Measurements from ENCODE around the gene RAVER1. TPM values are rescaled to one million over a fixed set of nuclear protein-coding genes. Genes with fewer than 3 reads are reported as not detected.

RAVER1 gene
- total and polyA plus RNA-seq, 2 of the 13 experiments (the other 11 are each of a cell fraction or from before 2014, with no cell fraction given), result 3.6 to 7.9 TPM

GRCh38 chr19:10270616-10271394 is 62.5 kb downstream of the RAVER1 start, which contains the start of gene ICAM1 (continued):
- TF ChIP-seq ZNF646 (CRISPR knock-in tag; IDR thresholded peaks at IDR 0.05), result no peak
- no peak for TF ChIP-seq CREBL2 (CRISPR knock-in tag; IDR thresholded peaks at IDR 0.05; ENCODE audit: borderline replicate concordance)
- TF ChIP-seq PHF20 (CRISPR knock-in tag; IDR thresholded peaks at IDR 0.05), result peak; percentile 72
- peak; percentile 90 for TF ChIP-seq GABPB1 (CRISPR knock-in tag; IDR thresholded peaks at IDR 0.05)
- no peak for TF ChIP-seq FOXM1 (CRISPR knock-in tag; IDR thresholded peaks at IDR 0.05)
- TF ChIP-seq MAFG (CRISPR knock-in tag; IDR thresholded peaks at IDR 0.05), result no peak
- no peak for TF ChIP-seq CHD2 (IDR thresholded peaks at IDR 0.05; ENCODE audit: low read depth, low read length)
- TF ChIP-seq ZNF263 (CRISPR knock-in tag; IDR thresholded peaks at IDR 0.05), result peak; percentile 62
- TF ChIP-seq EHMT2 (IDR thresholded peaks at IDR 0.05; ENCODE audit: borderline replicate concordance, low read depth, low read length), result no peak
- TF ChIP-seq KDM3A (CRISPR knock-in tag; IDR thresholded peaks at IDR 0.05; ENCODE audit: low read depth), result peak; percentile 94
- no peak for TF ChIP-seq FUBP1 (CRISPR knock-in tag; IDR thresholded peaks at IDR 0.05; ENCODE audit: borderline replicate concordance)
- TF ChIP-seq PLRG1 (conservative IDR thresholded peaks at IDR 0.05), result no peak
- TF ChIP-seq ZNF780A (CRISPR knock-in tag; IDR thresholded peaks at IDR 0.05), result 0 out of 2 replicates have a peak, but pooled peaks have one; percentile 15
- TF ChIP-seq ZNF883 (CRISPR knock-in tag; IDR thresholded peaks at IDR 0.05; ENCODE audit: not compliant biosample characterization), result peak; percentile 61
- peak; percentile 46; the same call in 1 of the 2 replicates for TF ChIP-seq NR2F2 (IDR thresholded peaks at IDR 0.05; ENCODE audit: borderline replicate concordance, low read depth)
- no peak for TF ChIP-seq SNRNP70 (IDR thresholded peaks at IDR 0.05; ENCODE audit: low read depth, low read length)
- 0 out of 2 replicates have a peak, but pooled peaks have one; percentile 18 for TF ChIP-seq ZNF367 (CRISPR knock-in tag; IDR thresholded peaks at IDR 0.05; ENCODE audit: borderline replicate concordance)
- TF ChIP-seq ATF1 (CRISPR knock-in tag; IDR thresholded peaks at IDR 0.05), result 0 out of 2 replicates have a peak, but pooled peaks have one; percentile 16
- TF ChIP-seq TCF7L2 (IDR thresholded peaks at IDR 0.05; ENCODE audit: low read depth, low read length), result no peak
- no peak for TF ChIP-seq KAT7 (CRISPR knock-in tag; IDR thresholded peaks at IDR 0.05; ENCODE audit: borderline replicate concordance)
- peak; percentile 77; the same call in 1 of the 2 replicates for TF ChIP-seq ZSCAN12 (CRISPR knock-in tag; IDR thresholded peaks at IDR 0.05)
- TF ChIP-seq ELF4 (CRISPR knock-in tag; IDR thresholded peaks at IDR 0.05; ENCODE audit: borderline replicate concordance), result peak; percentile 95
- no peak; the same call in 1 of the 2 replicates for TF ChIP-seq NR1H2 (CRISPR knock-in tag; IDR thresholded peaks at IDR 0.05; ENCODE audit: borderline replicate concordance, low read depth)

Data from HepG2 (cell line).